Measurements from ENCODE around the gene IFNG. TPM values are rescaled to one million over a fixed set of nuclear protein-coding genes. Genes with fewer than 3 reads are reported as not detected.

The IFNG gene
- total and polyA plus RNA-seq, 10 of the 15 experiments (the other 5 are each of a cell fraction or from before 2014, with no cell fraction given), result 0.10 to 1.4 (median 0.25) TPM; not detected in 2

DNA sequence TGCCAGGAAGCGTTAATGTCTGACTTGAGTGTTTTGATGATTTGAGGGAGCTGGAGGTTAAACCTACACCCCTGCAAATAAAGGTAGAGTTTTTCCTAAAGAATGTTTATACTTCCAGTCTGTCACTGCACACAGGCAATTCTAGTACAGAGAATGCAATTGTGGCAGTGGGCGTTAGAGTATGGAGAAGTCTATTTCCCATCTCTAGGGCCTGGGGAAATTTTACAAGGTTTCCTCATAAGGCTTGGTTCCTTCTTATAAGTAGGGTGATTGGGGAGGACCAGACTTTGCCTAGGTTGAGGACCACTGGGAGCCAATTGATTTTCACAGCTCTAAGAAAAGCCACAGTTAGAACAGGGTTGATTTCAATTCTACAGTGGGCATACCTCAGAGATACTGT, 44.3 kb downstream of the IFNG start:
- H2AFZ ChIP-seq (ENCODE audit: control insufficient read depth, low read depth, low read length), result no peak overlapping the region
- ChIA-PET POLR2A (no interaction called here), CTCF (interaction anchor here (0.9 to 6.9 kb wide), 5 partner anchors 12 to 169 kb away, joined by 3 to 93 read pairs (median 15); partner anchors contain the start of gene IFNG), SMC1A (ENCODE audit: uncharacterized antibody, unreplicated experiment) (interaction anchor here (1.0 to 4.1 kb wide), 2 partner anchors 12 to 43 kb away, joined by 4 to 40 read pairs; partner anchors contain the start of gene IFNG), RAD21 (ENCODE audit: unreplicated experiment) (interaction anchor here (1.6 kb wide), 1 partner anchor 75 kb away, joined by 4 read pairs; no protein-coding TSS in a partner anchor)
- FAIRE-seq, result no peak
- intact Hi-C loops (cut with micrococcal nuclease; ENCODE audit: unreplicated experiment) (no loop called here), in situ Hi-C loops (cut with MboI) (no loop called here)
- DNase-seq (ENCODE audit: low read depth, low spot score), result no peak
- no peak overlapping the region for H3K9ac ChIP-seq (ENCODE audit: control insufficient read depth, insufficient read depth, low read length)
- no peaks in the 10 kb centered on the region for H4K20me1 ChIP-seq (ENCODE audit: control insufficient read depth, insufficient read depth)
- BruUV-seq (replicated peaks), result no TSS peak
- peaks cover 12% of the 10 kb centered on the region for H3K4me1 ChIP-seq (ENCODE audit: control insufficient read depth, insufficient read depth, low read length)
- ATAC-seq, result no peak
- H3K27ac ChIP-seq (ENCODE audit: control insufficient read depth, insufficient read depth), result no peak overlapping the region
- no peak overlapping the region for H3K4me2 ChIP-seq (ENCODE audit: control insufficient read depth, insufficient read depth)
- H3K36me3 ChIP-seq (ENCODE audit: control insufficient read depth in 2 of 2, insufficient read depth in 2 of 2, low read length in 1 of 2), result no peaks in the 10 kb centered on the region
- no peaks in the 10 kb centered on the region for H3K79me2 ChIP-seq (ENCODE audit: control insufficient read depth, insufficient read depth, low read length)
- WGBS (ENCODE audit: insufficient coverage, insufficient replicate concordance, low lambda C conversion rate, missing lambda C conversion rate), result 77% methylated on average over 2 of the region's 2 CpGs
- TF ChIP-seq ZNF24 (IDR thresholded peaks at IDR 0.05) (no peak), IRF4 (IDR thresholded peaks at IDR 0.05; ENCODE audit: low read depth, low read length) (no peak), RB1 (IDR thresholded peaks at IDR 0.05; ENCODE audit: borderline replicate concordance) (no peak), POU2F2 (IDR thresholded peaks at IDR 0.05; ENCODE audit: borderline replicate concordance, low read depth, low read length) (no peak), JUNB (IDR thresholded peaks at IDR 0.05) (no peak), ASH2L (IDR thresholded peaks at IDR 0.05; ENCODE audit: borderline replicate concordance, low read depth) (no peak), NR2C2 (IDR thresholded peaks at IDR 0.05; ENCODE audit: borderline replicate concordance, control insufficient read depth, insufficient read length, low read depth) (no peak), NFXL1 (IDR thresholded peaks at IDR 0.05; ENCODE audit: borderline replicate concordance) (no peak), ATF3 (IDR thresholded peaks at IDR 0.05; ENCODE audit: borderline replicate concordance, extremely low read depth, low read depth, low read length) (no peak), TAF1 (IDR thresholded peaks at IDR 0.05; ENCODE audit: borderline replicate concordance, low read depth, low read length) (no peak), TBL1XR1 (IDR thresholded peaks at IDR 0.05; ENCODE audit: low read depth, low read length) (no peak), RAD51 (IDR thresholded peaks at IDR 0.05) (no peak), EP300 (IDR thresholded peaks at IDR 0.05; ENCODE audit: borderline replicate concordance in 1 of 2, control insufficient read depth in 1 of 2, low read depth in 2 of 2, low read length in 2 of 2) (no peak)
- TF ChIP-seq, protein P1, sequence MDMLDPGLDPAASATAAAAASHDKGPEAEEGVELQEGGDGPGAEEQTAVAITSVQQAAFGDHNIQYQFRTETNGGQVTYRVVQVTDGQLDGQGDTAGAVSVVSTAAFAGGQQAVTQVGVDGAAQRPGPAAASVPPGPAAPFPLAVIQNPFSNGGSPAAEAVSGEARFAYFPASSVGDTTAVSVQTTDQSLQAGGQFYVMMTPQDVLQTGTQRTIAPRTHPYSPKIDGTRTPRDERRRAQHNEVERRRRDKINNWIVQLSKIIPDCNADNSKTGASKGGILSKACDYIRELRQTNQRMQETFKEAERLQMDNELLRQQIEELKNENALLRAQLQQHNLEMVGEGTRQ (IDR thresholded peaks at IDR 0.05; ENCODE audit: borderline replicate concordance, low read depth, low read length), result no peak
- TF ChIP-seq, protein P2, sequence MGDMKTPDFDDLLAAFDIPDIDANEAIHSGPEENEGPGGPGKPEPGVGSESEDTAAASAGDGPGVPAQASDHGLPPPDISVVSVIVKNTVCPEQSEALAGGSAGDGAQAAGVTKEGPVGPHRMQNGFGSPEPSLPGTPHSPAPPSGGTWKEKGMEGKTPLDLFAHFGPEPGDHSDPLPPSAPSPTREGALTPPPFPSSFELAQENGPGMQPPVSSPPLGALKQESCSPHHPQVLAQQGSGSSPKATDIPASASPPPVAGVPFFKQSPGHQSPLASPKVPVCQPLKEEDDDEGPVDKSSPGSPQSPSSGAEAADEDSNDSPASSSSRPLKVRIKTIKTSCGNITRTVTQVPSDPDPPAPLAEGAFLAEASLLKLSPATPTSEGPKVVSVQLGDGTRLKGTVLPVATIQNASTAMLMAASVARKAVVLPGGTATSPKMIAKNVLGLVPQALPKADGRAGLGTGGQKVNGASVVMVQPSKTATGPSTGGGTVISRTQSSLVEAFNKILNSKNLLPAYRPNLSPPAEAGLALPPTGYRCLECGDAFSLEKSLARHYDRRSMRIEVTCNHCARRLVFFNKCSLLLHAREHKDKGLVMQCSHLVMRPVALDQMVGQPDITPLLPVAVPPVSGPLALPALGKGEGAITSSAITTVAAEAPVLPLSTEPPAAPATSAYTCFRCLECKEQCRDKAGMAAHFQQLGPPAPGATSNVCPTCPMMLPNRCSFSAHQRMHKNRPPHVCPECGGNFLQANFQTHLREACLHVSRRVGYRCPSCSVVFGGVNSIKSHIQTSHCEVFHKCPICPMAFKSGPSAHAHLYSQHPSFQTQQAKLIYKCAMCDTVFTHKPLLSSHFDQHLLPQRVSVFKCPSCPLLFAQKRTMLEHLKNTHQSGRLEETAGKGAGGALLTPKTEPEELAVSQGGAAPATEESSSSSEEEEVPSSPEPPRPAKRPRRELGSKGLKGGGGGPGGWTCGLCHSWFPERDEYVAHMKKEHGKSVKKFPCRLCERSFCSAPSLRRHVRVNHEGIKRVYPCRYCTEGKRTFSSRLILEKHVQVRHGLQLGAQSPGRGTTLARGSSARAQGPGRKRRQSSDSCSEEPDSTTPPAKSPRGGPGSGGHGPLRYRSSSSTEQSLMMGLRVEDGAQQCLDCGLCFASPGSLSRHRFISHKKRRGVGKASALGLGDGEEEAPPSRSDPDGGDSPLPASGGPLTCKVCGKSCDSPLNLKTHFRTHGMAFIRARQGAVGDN (IDR thresholded peaks at IDR 0.05), result no peak
- TF ChIP-seq, protein P3, sequence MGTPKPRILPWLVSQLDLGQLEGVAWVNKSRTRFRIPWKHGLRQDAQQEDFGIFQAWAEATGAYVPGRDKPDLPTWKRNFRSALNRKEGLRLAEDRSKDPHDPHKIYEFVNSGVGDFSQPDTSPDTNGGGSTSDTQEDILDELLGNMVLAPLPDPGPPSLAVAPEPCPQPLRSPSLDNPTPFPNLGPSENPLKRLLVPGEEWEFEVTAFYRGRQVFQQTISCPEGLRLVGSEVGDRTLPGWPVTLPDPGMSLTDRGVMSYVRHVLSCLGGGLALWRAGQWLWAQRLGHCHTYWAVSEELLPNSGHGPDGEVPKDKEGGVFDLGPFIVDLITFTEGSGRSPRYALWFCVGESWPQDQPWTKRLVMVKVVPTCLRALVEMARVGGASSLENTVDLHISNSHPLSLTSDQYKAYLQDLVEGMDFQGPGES (IDR thresholded peaks at IDR 0.05), result no peak
- no peaks in the 10 kb centered on the region for H3K27me3 ChIP-seq (replicated peaks in 1 of 2; ENCODE audit: control insufficient read depth in 2 of 2, insufficient read depth in 2 of 2, low read length in 1 of 2)
- H3K4me3 ChIP-seq, result no peak overlapping the region
- H3K9me3 ChIP-seq (replicated peaks; ENCODE audit: control insufficient read depth, insufficient read depth, low read length), result no peaks in the 10 kb centered on the region
